Measurements from ENCODE around the gene BCAM. TPM values are rescaled to one million over a fixed set of nuclear protein-coding genes. Genes with fewer than 3 reads are reported as not detected.
"Not testable (repeated sequence)": the region's sequence is repeated elsewhere in the genome, so short reads cannot be mapped to it uniquely, and the experiment has no call there.

BCAM gene
- total and polyA plus RNA-seq, 3 experiments from 2014 or later = not detected

- H3K4me1 ChIP-seq (ENCODE audit: insufficient read depth, low read length); H3K36me3 Mint-ChIP-seq; H3K9me3 Mint-ChIP-seq; DNase-seq; H3K27me3 Mint-ChIP-seq; H3K9me3 ChIP-seq (ENCODE audit: low read length); H3K27ac ChIP-seq (ENCODE audit: low read depth, low read length); H3K27me3 ChIP-seq (ENCODE audit: insufficient read depth, low read length, poor library complexity, severe bottlenecking); H3K4me3 ChIP-seq (ENCODE audit: low read length); H3K36me3 ChIP-seq (ENCODE audit: insufficient read depth, low read length); H3K27ac Mint-ChIP-seq; H3K4me3 Mint-ChIP-seq; POLR2A ChIA-PET: not testable (repeated sequence)
- H3K4me1 Mint-ChIP-seq = peaks cover 11 to 31% (median 29%) of the 10 kb centered on the region in 3 donors
- CTCF ChIA-PET = interaction anchor here (1.5 to 10.4 kb wide), 7 partner anchors 12 to 180 kb away, joined by 3 to 299 read pairs (median 15); partner anchors contain the start of gene BCL3
These were observed 36.8 kb upstream of the BCAM start for GRCh38 chr19:44772144-44772543.

GRCh38 chr19:44772959-44773358, 35.9 kb upstream of the BCAM start:
- H3K27ac Mint-ChIP-seq = peak overlapping the region in 1 of 8 donors; percentile 45
- H3K4me1 ChIP-seq (ENCODE audit: insufficient read depth, low read length) = peaks cover 8% of the 10 kb centered on the region
- H3K27me3 Mint-ChIP-seq = peaks cover 0 to 5% of the 10 kb centered on the region in 2 donors
- no peak overlapping the region for H3K4me3 Mint-ChIP-seq
- no peaks in the 10 kb centered on the region for H3K36me3 ChIP-seq (ENCODE audit: insufficient read depth, low read length)
- H3K4me1 Mint-ChIP-seq = peaks cover 10 to 22% (median 21%) of the 10 kb centered on the region in 3 donors
- H3K4me3 ChIP-seq (ENCODE audit: low read length) = no peak overlapping the region
- POLR2A ChIA-PET = no interaction called here
- H3K9me3 Mint-ChIP-seq = peaks cover 0 to 2% (median 0%) of the 10 kb centered on the region in 5 donors
- no peaks in the 10 kb centered on the region for H3K36me3 Mint-ChIP-seq
- no peaks in the 10 kb centered on the region for H3K27me3 ChIP-seq (ENCODE audit: insufficient read depth, low read length, poor library complexity, severe bottlenecking)
- H3K27ac ChIP-seq (ENCODE audit: low read depth, low read length) = no peak overlapping the region
- DNase-seq = no peak
- CTCF ChIA-PET = interaction anchor here (1.6 to 10.4 kb wide), 3 partner anchors 11 to 83 kb away, joined by 7 to 299 read pairs (median 50); no protein-coding TSS in a partner anchor
- no peaks in the 10 kb centered on the region for H3K9me3 ChIP-seq (ENCODE audit: low read length)

DNA sequence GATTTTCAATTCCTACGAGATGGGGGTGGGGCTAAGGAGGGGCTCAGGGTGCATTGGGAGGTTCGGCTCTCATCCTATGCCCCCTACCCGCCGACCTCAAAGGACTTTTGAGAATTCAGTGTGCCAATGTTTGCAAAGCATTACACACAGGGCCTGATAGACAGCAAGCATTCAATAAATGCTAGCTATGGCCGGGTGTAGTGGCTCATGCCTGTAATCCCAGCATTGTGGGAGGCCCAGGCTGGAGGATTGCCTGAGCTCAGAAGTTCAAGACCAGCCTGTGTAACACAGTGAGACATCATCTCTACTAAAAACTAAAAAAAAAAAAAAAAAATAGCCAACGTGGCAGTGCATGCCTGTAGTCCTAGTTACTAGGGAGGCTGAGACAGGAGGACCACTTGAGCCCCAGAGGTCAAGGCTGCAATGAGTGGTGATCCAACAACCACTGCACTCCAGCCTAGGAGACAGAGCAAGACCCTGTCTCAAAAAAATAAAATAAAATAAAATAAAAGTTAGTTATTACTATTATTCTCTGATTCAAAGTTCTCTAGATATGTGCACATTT, 33.1 kb upstream of the BCAM start:
- no peak overlapping the region for H3K27ac Mint-ChIP-seq
- ChIA-PET CTCF (interaction anchor here (2.1 kb wide), 1 partner anchor 52 kb away, joined by 16 read pairs; no protein-coding TSS in a partner anchor), POLR2A (no interaction called here)
- no peaks in the 10 kb centered on the region for H3K36me3 Mint-ChIP-seq
- no peaks in the 10 kb centered on the region for H3K9me3 ChIP-seq (ENCODE audit: low read length)
- no peak overlapping the region for H3K4me3 Mint-ChIP-seq
- peaks cover 1 to 2% (median 2%) of the 10 kb centered on the region in 3 donors for H3K4me1 Mint-ChIP-seq
- H3K36me3 ChIP-seq (ENCODE audit: insufficient read depth, low read length) = no peaks in the 10 kb centered on the region
- no peak overlapping the region for H3K4me3 ChIP-seq (ENCODE audit: low read length)
- H3K9me3 Mint-ChIP-seq = peaks cover 0 to 2% (median 0%) of the 10 kb centered on the region in 5 donors
- H3K27ac ChIP-seq (ENCODE audit: low read depth, low read length) = no peak overlapping the region
- DNase-seq = no peak
- H3K27me3 Mint-ChIP-seq = peaks cover 4 to 8% of the 10 kb centered on the region in 2 donors
- H3K4me1 ChIP-seq (ENCODE audit: insufficient read depth, low read length) = no peaks in the 10 kb centered on the region
- no peaks in the 10 kb centered on the region for H3K27me3 ChIP-seq (ENCODE audit: insufficient read depth, low read length, poor library complexity, severe bottlenecking)

DNA sequence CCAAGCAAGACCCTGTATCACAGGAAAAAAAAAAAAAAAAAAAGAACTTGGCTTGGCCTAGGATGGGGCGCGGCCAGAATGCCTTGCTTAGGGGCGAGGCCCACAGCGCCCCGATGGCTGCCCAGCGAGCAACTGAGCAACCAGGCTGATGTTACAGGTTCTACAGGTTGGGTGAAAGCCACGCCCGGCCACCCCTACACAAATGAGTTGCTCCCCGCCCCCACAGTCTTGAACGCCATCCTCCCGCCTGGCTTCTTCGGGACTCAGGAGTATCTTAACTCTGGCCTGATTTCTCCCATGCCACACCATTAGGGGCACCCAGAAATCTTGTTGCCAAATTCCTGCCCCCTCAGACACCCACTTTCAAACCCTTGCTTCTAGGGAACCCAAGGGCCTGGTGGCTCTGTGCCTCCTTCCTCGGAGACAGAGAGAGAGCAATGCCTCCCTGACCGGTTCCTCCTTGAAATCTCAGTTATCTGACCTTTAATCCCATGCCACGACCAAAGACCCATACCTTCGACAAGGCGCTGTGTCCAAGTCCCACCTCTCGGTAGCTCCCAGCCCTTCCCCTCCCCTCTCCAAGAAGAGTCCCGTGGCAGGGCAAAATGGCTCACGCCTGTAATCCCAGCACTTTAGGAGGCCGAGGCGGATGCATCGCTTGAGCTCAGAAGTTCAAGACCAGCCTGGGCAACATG, 32.4 kb upstream of the BCAM start:
- ChIA-PET CTCF (interaction anchor here (2.1 kb wide), 1 partner anchor 53 kb away, joined by 16 read pairs; no protein-coding TSS in a partner anchor), POLR2A (no interaction called here)
- peaks cover 0 to 2% (median 0%) of the 10 kb centered on the region in 5 donors for H3K9me3 Mint-ChIP-seq
- Histone ChIP-seq H3K9me3 (ENCODE audit: low read length) (no peaks in the 10 kb centered on the region), H3K36me3 (ENCODE audit: insufficient read depth, low read length) (no peaks in the 10 kb centered on the region), H3K4me3 (ENCODE audit: low read length) (no peak overlapping the region), H3K27me3 (ENCODE audit: insufficient read depth, low read length, poor library complexity, severe bottlenecking) (no peaks in the 10 kb centered on the region), H3K27ac (ENCODE audit: low read depth, low read length) (no peak overlapping the region), H3K4me1 (ENCODE audit: insufficient read depth, low read length) (no peaks in the 10 kb centered on the region)
- no peak overlapping the region for H3K27ac Mint-ChIP-seq
- no peak overlapping the region for H3K4me3 Mint-ChIP-seq
- no peak for DNase-seq
- H3K4me1 Mint-ChIP-seq = no peaks in the 10 kb centered on the region
- no peaks in the 10 kb centered on the region for H3K36me3 Mint-ChIP-seq
- H3K27me3 Mint-ChIP-seq = peaks cover 4 to 10% of the 10 kb centered on the region in 2 donors

DNA sequence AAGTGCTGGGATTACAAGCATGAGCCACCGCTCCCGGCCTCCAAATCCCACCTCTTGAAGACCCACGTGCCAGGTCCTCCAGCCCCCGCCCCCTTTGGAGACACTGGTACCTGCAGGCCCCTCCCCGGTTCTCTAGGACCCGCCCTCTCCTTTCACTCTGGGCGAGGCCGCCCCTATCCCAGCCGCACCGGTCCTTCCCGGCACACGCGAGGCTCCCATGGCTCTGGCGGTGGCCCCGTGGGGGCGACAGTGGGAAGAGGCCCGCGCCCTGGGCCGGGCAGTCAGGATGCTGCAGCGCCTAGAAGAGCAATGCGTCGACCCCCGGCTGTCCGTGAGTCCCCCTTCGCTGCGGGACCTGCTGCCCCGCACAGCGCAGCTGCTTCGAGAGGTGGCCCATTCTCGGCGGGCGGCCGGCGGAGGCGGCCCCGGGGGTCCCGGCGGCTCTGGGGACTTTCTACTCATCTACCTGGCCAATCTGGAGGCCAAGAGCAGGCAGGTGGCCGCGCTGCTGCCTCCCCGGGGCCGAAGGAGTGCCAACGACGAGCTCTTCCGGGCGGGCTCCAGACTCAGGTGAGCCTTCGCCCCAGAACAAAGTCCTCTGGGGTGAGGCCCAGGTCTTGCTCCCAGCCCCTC, 31.1 kb upstream of the BCAM start, which contains the start of gene CBLC:
CBLC (plus strand) TSS at position 176 of the 633 bp plus-strand sequence; CDS start at position 218, 42 bp downstream.
- no peaks in the 10 kb centered on the region for H3K36me3 Mint-ChIP-seq
- H3K4me1 Mint-ChIP-seq = no peaks in the 10 kb centered on the region
- no peak within 1 kb of the TSS for H3K4me3 Mint-ChIP-seq
- peaks cover 0 to 2% (median 0%) of the 10 kb centered on the region in 5 donors for H3K9me3 Mint-ChIP-seq
- no peaks in the 10 kb centered on the region for H3K9me3 ChIP-seq (ENCODE audit: low read length)
- peaks cover 7 to 12% of the 10 kb centered on the region in 2 donors for H3K27me3 Mint-ChIP-seq
- H3K4me1 ChIP-seq (ENCODE audit: insufficient read depth, low read length) = no peaks in the 10 kb centered on the region
- ChIA-PET POLR2A (no interaction called here), CTCF (no interaction called here)
- no peaks in the 10 kb centered on the region for H3K36me3 ChIP-seq (ENCODE audit: insufficient read depth, low read length)
- no peak for DNase-seq
- H3K4me3 ChIP-seq (ENCODE audit: low read length) = no peak within 1 kb of the TSS
- H3K27ac Mint-ChIP-seq = no peak within 1 kb of the TSS
- no peak within 1 kb of the TSS for H3K27ac ChIP-seq (ENCODE audit: low read depth, low read length)
- no peaks in the 10 kb centered on the region for H3K27me3 ChIP-seq (ENCODE audit: insufficient read depth, low read length, poor library complexity, severe bottlenecking)

DNA sequence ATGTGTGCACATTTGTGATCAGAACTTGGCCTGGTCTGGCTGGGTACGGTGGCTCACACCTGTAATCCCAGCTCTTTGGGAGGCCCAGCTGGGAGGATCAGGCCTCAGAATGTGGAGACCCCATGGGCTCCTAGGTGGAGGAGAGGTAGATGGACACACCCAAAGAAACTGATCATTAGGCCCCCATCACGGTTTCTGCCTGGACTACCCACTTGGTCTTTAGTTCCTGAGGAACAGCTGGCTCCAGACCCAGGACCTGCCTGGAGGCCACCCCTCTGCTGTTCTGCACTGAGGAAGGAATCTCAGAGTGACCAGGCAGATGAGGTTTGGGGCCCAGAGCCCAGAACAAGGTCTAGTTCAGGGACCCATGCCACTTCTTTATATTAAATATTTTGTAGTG, 29.8 kb upstream of the BCAM start:
- CTCF ChIA-PET = interaction anchor here (2.9 kb wide), 1 partner anchor 55 kb away, joined by 9 read pairs; no protein-coding TSS in a partner anchor
- POLR2A ChIA-PET = no interaction called here
- Mint-ChIP-seq H3K27ac (no peak overlapping the region), H3K27me3 (peaks cover 12% of the 10 kb centered on the region in 2 donors), H3K4me1 (peaks cover under 1 to 2% (median under 1%) of the 10 kb centered on the region in 3 donors), H3K9me3 (peaks cover 0 to 2% (median 0%) of the 10 kb centered on the region in 5 donors), H3K36me3 (no peaks in the 10 kb centered on the region), H3K4me3 (no peak overlapping the region)
- no peak for DNase-seq
- Histone ChIP-seq H3K27ac (ENCODE audit: low read depth, low read length) (no peak overlapping the region), H3K36me3 (ENCODE audit: insufficient read depth, low read length) (no peaks in the 10 kb centered on the region), H3K9me3 (ENCODE audit: low read length) (no peaks in the 10 kb centered on the region), H3K27me3 (ENCODE audit: insufficient read depth, low read length, poor library complexity, severe bottlenecking) (no peaks in the 10 kb centered on the region), H3K4me3 (ENCODE audit: low read length) (no peak overlapping the region), H3K4me1 (ENCODE audit: insufficient read depth, low read length) (no peaks in the 10 kb centered on the region)

- H3K27ac ChIP-seq (ENCODE audit: low read depth, low read length); H3K9me3 ChIP-seq (ENCODE audit: low read length); H3K9me3 Mint-ChIP-seq; H3K4me3 ChIP-seq (ENCODE audit: low read length); H3K27ac Mint-ChIP-seq; POLR2A ChIA-PET; H3K4me1 ChIP-seq (ENCODE audit: insufficient read depth, low read length); H3K36me3 ChIP-seq (ENCODE audit: insufficient read depth, low read length); H3K27me3 ChIP-seq (ENCODE audit: insufficient read depth, low read length, poor library complexity, severe bottlenecking); H3K36me3 Mint-ChIP-seq; H3K4me3 Mint-ChIP-seq; H3K4me1 Mint-ChIP-seq; DNase-seq: not testable (repeated sequence)
- peaks cover 9 to 18% of the 10 kb centered on the region in 2 donors for H3K27me3 Mint-ChIP-seq
- CTCF ChIA-PET = interaction anchor here (2.9 kb wide), 1 partner anchor 58 kb away, joined by 9 read pairs; no protein-coding TSS in a partner anchor
These were observed 27.2 kb upstream of the BCAM start for GRCh38 chr19:44781694-44782093.

GRCh38 chr19:44782729-44783128, 26.2 kb upstream of the BCAM start:
- H3K27ac Mint-ChIP-seq = no peak overlapping the region
- no peaks in the 10 kb centered on the region for H3K9me3 Mint-ChIP-seq
- POLR2A ChIA-PET = no interaction called here

More at GRCh38 chr19:44782729-44783128, 26.2 kb upstream of the BCAM start:
- Mint-ChIP-seq H3K36me3 (no peaks in the 10 kb centered on the region), H3K4me3 (no peak overlapping the region), H3K4me1 (peaks cover 6% of the 10 kb centered on the region in 3 donors), H3K27me3 (peaks cover 6 to 18% of the 10 kb centered on the region in 2 donors)
- Histone ChIP-seq H3K27ac (ENCODE audit: low read depth, low read length) (no peak overlapping the region), H3K4me1 (ENCODE audit: insufficient read depth, low read length) (peaks cover 3% of the 10 kb centered on the region), H3K27me3 (ENCODE audit: insufficient read depth, low read length, poor library complexity, severe bottlenecking) (no peaks in the 10 kb centered on the region), H3K9me3 (ENCODE audit: low read length) (no peaks in the 10 kb centered on the region), H3K4me3 (ENCODE audit: low read length) (no peak overlapping the region), H3K36me3 (ENCODE audit: insufficient read depth, low read length) (no peaks in the 10 kb centered on the region)
- DNase-seq = no peak
- CTCF ChIA-PET = interaction anchor here (1.4 kb wide), 1 partner anchor 59 kb away, joined by 9 read pairs; no protein-coding TSS in a partner anchor

Data from CD8-positive, alpha-beta memory T cell (primary cell).